GM23338 (cell line): ENCODE measurements around the gene EFHB. TPM values are rescaled to one million over a fixed set of nuclear protein-coding genes. Genes with fewer than 3 reads are reported as not detected.

Source experiments
- ATAC-seq: fragments of 200-7000 bp; cut with Tn5 transposase; 3 replicates; pipeline ENCODE4 v1.9.1; 2020
- DNase-seq: peaks from one replicate; pipeline ENCODE4 v3.0.0-alpha.2; 2015; ENCODE audit warnings: low spot score
- H2AFZ ChIP-seq: fragments of 200-600 bp; sonication (generic); 2 replicates; pipeline ENCODE4 v1.8.0; 2016; ENCODE audit warnings: antibody characterized with exemption, mild to moderate bottlenecking, moderate library complexity
- H3F3A ChIP-seq: fragments of 200-600 bp; sonication (generic); replicated peaks from 2 replicates; pipeline ENCODE4 v1.8.0; 2017; ENCODE audit warnings: antibody characterized with exemption, mixed run types, low read depth
- H3K27ac ChIP-seq: fragments of 200-600 bp; sonication (generic); 2 replicates; pipeline ENCODE4 v1.6.1; 2016; ENCODE audit warnings: low read depth
- H3K27me3 ChIP-seq: fragments of 200-600 bp; sonication (generic); 2 replicates; pipeline ENCODE4 v1.8.0; 2016; ENCODE audit warnings: mild to moderate bottlenecking, mixed run types, moderate library complexity; ENCODE audit not compliant: insufficient read depth
- H3K36me3 ChIP-seq: fragments of 200-600 bp; sonication (generic); 2 replicates; pipeline ENCODE4 v1.8.0; 2016; ENCODE audit warnings: mild to moderate bottlenecking; ENCODE audit not compliant: insufficient read depth
- H3K4me1 ChIP-seq: fragments of 200-600 bp; sonication (generic); 2 replicates; pipeline ENCODE4 v1.8.0; 2016; ENCODE audit warnings: mild to moderate bottlenecking, moderate library complexity; ENCODE audit not compliant: insufficient read depth
- H3K4me2 ChIP-seq: fragments of 200-600 bp; sonication (generic); 2 replicates; pipeline ENCODE4 v1.7.1; 2017; ENCODE audit warnings: mixed run types
- H3K4me3 ChIP-seq: fragments of 200-600 bp; sonication (generic); 2 replicates; pipeline ENCODE4 v1.6.1; 2016; ENCODE audit warnings: mixed run types
- H3K79me2 ChIP-seq: fragments of 200-600 bp; sonication (generic); replicated peaks from 2 replicates; pipeline ENCODE4 v1.8.0; 2017; ENCODE audit warnings: mild to moderate bottlenecking; ENCODE audit not compliant: insufficient read depth
- H3K9me2 ChIP-seq: fragments of 200-600 bp; sonication (generic); 2 replicates; pipeline ENCODE4 v1.8.0; 2017; ENCODE audit not compliant: insufficient read depth
- H4K20me1 ChIP-seq: fragments of 200-600 bp; sonication (generic); replicated peaks from 2 replicates; pipeline ENCODE4 v1.8.0; 2017; ENCODE audit warnings: mild to moderate bottlenecking; ENCODE audit not compliant: insufficient read depth
- H3K27ac Mint-ChIP-seq: 2 replicates; pipeline ENCODE4 v1.8.0; 2020; ENCODE audit warnings: inconsistent platforms, mild to moderate bottlenecking, moderate library complexity, mixed read lengths
- H3K27me3 Mint-ChIP-seq: 3 replicates; pipeline ENCODE4 v1.8.0; 2022; ENCODE audit warnings: low read depth, mild to moderate bottlenecking, moderate library complexity, mixed read lengths, inconsistent platforms; ENCODE audit not compliant: insufficient read depth, poor library complexity
- H3K36me3 Mint-ChIP-seq: 3 replicates; pipeline ENCODE4 v1.8.0; 2021; ENCODE audit warnings: low read depth, mild to moderate bottlenecking, inconsistent platforms, moderate library complexity, mixed read lengths
- H3K4me1 Mint-ChIP-seq: 3 replicates; pipeline ENCODE4 v1.8.0; 2020; ENCODE audit warnings: mild to moderate bottlenecking, inconsistent platforms, mixed read lengths
- H3K4me3 Mint-ChIP-seq: 3 replicates; pipeline ENCODE4 v1.8.0; 2021; ENCODE audit warnings: moderate library complexity, mild to moderate bottlenecking, inconsistent platforms, mixed read lengths
- H3K9me3 Mint-ChIP-seq: 3 replicates; pipeline ENCODE4 v1.8.0; 2020; ENCODE audit warnings: moderate library complexity, mild to moderate bottlenecking, inconsistent platforms, mixed read lengths
- CREB1 ChIP-seq: fragments of 250-450 bp; sonication (Bioruptor Pico); IDR thresholded peaks from 2 replicates; pipeline ENCODE4 v1.5.0; 2020; ENCODE audit warnings: low read depth, mild to moderate bottlenecking, moderate library complexity
- EZH2 ChIP-seq: fragments of 200-600 bp; sonication (generic); IDR thresholded peaks from one replicate; pipeline ENCODE4 v1.8.0; 2017; ENCODE audit warnings: antibody characterized with exemption, mild to moderate bottlenecking, low read depth; ENCODE audit not compliant: unreplicated experiment
- EZH2phosphoT487 ChIP-seq: fragments of 200-600 bp; sonication (generic); IDR thresholded peaks from one replicate; pipeline ENCODE4 v1.8.1; 2018; ENCODE audit warnings: antibody characterized with exemption; ENCODE audit not compliant: unreplicated experiment
- JUNB ChIP-seq: IDR thresholded peaks from one replicate; pipeline ENCODE4 v1.6.1; 2016; ENCODE audit warnings: antibody characterized with exemption; ENCODE audit not compliant: unreplicated experiment
- NANOG ChIP-seq: IDR thresholded peaks from 2 replicates; pipeline ENCODE4 v1.6.1; 2016; ENCODE audit warnings: antibody characterized with exemption, borderline replicate concordance
- POLR2AphosphoS5 ChIP-seq: IDR thresholded peaks from 2 replicates; pipeline ENCODE4 v1.6.1; 2016; ENCODE audit warnings: antibody characterized with exemption, low read depth
- STAT1 ChIP-seq: IDR thresholded peaks from one replicate; pipeline ENCODE4 v1.6.1; 2016; ENCODE audit warnings: antibody characterized with exemption; ENCODE audit not compliant: unreplicated experiment
- ZNF114 ChIP-seq: fragments of 250-450 bp; sonication (Bioruptor Pico); IDR thresholded peaks from 2 replicates; pipeline ENCODE4 v1.5.0; 2020; ENCODE audit warnings: mild to moderate bottlenecking, moderate library complexity
- ZNF331 ChIP-seq: fragments of 250-450 bp; sonication (Bioruptor Pico); IDR thresholded peaks from 2 replicates; pipeline ENCODE4 v1.5.0; 2020; ENCODE audit warnings: low read depth, mild to moderate bottlenecking, moderate library complexity
- polyA plus RNA-seq: library from polyadenylated mRNA; unstranded; fragments of >200 nt; fragmentation: Nextera tagmentation; extraction: Ambion mirVana; gene quantifications from 2 replicates; pipeline ENCODE4 v1.2.1, GENCODE V29; 2016
- total RNA-seq: library from RNA; depleted of rRNA; stranded (reverse); fragments of >200 nt; shearing (Covaris generic); gene quantifications from 2 replicates; pipeline ENCODE4 v1.2.3, GENCODE V29; 2014
- TF ChIP-seq, protein P1 (sequence below): fragments of 250-450 bp; sonication (Bioruptor Pico); IDR thresholded peaks from 2 replicates; pipeline ENCODE4 v1.5.0; 2020; ENCODE audit warnings: mild to moderate bottlenecking, moderate library complexity
- TF ChIP-seq, protein P2 (sequence below), 2 experiments: fragments of 200-600 bp in 1 of 2; sonication (generic) in 1 of 2; conservative IDR thresholded peaks; 2 replicates each; pipeline versions ENCODE4 v1.5.1 to v1.6.1; 2016 to 2017; ENCODE audit warnings: antibody characterized with exemption in 2 of 2, low read depth in 2 of 2, mild to moderate bottlenecking in 2 of 2, moderate library complexity in 1 of 2
- TF ChIP-seq, protein P3 (sequence below): IDR thresholded peaks from 2 replicates; pipeline ENCODE4 v1.6.1; 2016; ENCODE audit warnings: antibody characterized with exemption
- TF ChIP-seq, protein P4 (sequence below): IDR thresholded peaks from one replicate; pipeline ENCODE4 v1.6.1; 2018; ENCODE audit warnings: antibody characterized with exemption; ENCODE audit not compliant: unreplicated experiment

EFHB gene
- total and polyA plus RNA-seq, 2 experiments from 2014 or later: 0.35 to 0.68 TPM

DNA sequence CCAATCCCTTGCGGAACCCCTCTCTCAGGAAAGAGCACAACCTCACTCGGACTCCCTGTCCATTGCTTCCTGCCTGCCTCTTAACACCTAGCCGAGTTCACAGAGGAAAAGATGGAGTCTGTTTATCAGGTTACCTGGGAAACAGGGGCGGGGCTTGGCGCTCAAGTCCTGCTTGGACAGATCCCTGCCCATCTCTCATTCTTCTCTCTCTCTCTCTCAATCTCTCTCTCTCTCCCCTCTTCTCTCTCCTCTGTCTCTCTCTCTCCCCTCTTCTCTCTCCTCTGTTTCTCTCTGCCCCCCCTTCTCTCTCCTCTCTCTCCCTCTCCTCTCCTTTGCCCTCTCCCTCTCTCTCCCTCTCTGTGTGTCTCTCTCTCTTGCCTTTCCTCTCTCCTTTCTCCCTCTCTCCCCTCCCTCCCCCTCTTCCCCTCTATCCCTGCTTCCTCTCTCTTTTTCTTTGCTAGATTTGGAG is at the start of gene EFHB (continued):
- TF ChIP-seq ZNF114 (CRISPR knock-in tag): no peak
- TF ChIP-seq ZNF331: no peak

DNA sequence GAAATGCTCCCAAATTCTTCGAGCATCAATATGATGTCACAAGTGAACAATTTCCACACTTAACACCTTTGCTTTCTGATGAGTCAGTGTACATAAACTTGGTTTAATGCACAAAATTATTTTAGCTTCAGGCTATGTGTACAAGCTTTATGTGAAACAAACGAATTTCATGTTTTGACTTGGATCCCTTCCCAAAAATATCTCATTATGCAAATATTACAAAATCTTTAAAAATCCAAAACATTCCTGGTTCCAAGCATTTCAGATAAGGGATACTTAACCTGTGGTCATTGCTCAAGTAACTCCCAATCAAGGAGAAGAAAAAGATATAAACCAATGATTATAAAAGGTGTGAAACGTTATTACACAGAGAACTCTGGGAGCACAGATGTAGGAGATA is 38.0 kb upstream of the EFHB start:
- H3K27ac Mint-ChIP-seq: no peak overlapping the region
- Histone ChIP-seq H3K4me3 (no peak overlapping the region), H3K4me2 (no peak overlapping the region), H3K36me3 (peaks cover 31% of the 10 kb centered on the region), H3K79me2 (peaks cover 84% of the 10 kb centered on the region), H3K27me3 (no peaks in the 10 kb centered on the region), H3K9me2 (no peaks in the 10 kb centered on the region), H3K27ac (no peak overlapping the region), H3F3A (no peaks in the 10 kb centered on the region), H4K20me1 (peaks cover 42% of the 10 kb centered on the region), H2AFZ (no peak overlapping the region), H3K4me1 (0 out of 2 replicates have a peak, but pooled peaks cover 3% of the 10 kb centered on the region)
- H3K27me3 Mint-ChIP-seq: peaks cover 3% of the 10 kb centered on the region
- no peaks in the 10 kb centered on the region for H3K9me3 Mint-ChIP-seq
- no peak overlapping the region for H3K4me3 Mint-ChIP-seq
- no peak for TF ChIP-seq CREB1 (CRISPR knock-in tag)
- no peak for TF ChIP-seq ZNF331
- no peak for TF ChIP-seq STAT1
- no peak for TF ChIP-seq EZH2phosphoT487
- TF ChIP-seq ZNF114 (CRISPR knock-in tag): no peak
- no peak for TF ChIP-seq NANOG
- TF ChIP-seq, protein P1, sequence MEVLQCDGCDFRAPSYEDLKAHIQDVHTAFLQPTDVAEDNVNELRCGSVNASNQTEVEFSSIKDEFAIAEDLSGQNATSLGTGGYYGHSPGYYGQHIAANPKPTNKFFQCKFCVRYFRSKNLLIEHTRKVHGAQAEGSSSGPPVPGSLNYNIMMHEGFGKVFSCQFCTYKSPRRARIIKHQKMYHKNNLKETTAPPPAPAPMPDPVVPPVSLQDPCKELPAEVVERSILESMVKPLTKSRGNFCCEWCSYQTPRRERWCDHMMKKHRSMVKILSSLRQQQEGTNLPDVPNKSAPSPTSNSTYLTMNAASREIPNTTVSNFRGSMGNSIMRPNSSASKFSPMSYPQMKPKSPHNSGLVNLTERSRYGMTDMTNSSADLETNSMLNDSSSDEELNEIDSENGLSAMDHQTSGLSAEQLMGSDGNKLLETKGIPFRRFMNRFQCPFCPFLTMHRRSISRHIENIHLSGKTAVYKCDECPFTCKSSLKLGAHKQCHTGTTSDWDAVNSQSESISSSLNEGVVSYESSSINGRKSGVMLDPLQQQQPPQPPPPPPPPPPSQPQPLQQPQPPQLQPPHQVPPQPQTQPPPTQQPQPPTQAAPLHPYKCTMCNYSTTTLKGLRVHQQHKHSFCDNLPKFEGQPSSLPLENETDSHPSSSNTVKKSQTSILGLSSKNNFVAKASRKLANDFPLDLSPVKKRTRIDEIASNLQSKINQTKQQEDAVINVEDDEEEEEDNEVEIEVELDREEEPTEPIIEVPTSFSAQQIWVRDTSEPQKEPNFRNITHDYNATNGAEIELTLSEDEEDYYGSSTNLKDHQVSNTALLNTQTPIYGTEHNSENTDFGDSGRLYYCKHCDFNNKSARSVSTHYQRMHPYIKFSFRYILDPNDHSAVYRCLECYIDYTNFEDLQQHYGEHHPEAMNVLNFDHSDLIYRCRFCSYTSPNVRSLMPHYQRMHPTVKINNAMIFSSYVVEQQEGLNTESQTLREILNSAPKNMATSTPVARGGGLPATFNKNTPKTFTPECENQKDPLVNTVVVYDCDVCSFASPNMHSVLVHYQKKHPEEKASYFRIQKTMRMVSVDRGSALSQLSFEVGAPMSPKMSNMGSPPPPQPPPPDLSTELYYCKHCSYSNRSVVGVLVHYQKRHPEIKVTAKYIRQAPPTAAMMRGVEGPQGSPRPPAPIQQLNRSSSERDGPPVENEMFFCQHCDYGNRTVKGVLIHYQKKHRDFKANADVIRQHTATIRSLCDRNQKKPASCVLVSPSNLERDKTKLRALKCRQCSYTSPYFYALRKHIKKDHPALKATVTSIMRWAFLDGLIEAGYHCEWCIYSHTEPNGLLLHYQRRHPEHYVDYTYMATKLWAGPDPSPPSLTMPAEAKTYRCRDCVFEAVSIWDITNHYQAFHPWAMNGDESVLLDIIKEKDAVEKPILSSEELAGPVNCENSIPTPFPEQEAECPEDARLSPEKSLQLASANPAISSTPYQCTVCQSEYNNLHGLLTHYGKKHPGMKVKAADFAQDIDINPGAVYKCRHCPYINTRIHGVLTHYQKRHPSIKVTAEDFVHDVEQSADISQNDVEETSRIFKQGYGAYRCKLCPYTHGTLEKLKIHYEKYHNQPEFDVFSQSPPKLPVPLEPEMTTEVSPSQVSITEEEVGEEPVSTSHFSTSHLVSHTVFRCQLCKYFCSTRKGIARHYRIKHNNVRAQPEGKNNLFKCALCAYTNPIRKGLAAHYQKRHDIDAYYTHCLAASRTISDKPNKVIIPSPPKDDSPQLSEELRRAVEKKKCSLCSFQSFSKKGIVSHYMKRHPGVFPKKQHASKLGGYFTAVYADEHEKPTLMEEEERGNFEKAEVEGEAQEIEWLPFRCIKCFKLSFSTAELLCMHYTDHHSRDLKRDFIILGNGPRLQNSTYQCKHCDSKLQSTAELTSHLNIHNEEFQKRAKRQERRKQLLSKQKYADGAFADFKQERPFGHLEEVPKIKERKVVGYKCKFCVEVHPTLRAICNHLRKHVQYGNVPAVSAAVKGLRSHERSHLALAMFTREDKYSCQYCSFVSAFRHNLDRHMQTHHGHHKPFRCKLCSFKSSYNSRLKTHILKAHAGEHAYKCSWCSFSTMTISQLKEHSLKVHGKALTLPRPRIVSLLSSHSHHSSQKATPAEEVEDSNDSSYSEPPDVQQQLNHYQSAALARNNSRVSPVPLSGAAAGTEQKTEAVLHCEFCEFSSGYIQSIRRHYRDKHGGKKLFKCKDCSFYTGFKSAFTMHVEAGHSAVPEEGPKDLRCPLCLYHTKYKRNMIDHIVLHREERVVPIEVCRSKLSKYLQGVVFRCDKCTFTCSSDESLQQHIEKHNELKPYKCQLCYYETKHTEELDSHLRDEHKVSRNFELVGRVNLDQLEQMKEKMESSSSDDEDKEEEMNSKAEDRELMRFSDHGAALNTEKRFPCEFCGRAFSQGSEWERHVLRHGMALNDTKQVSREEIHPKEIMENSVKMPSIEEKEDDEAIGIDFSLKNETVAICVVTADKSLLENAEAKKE (CRISPR knock-in tag): no peak
- TF ChIP-seq, protein P2, sequence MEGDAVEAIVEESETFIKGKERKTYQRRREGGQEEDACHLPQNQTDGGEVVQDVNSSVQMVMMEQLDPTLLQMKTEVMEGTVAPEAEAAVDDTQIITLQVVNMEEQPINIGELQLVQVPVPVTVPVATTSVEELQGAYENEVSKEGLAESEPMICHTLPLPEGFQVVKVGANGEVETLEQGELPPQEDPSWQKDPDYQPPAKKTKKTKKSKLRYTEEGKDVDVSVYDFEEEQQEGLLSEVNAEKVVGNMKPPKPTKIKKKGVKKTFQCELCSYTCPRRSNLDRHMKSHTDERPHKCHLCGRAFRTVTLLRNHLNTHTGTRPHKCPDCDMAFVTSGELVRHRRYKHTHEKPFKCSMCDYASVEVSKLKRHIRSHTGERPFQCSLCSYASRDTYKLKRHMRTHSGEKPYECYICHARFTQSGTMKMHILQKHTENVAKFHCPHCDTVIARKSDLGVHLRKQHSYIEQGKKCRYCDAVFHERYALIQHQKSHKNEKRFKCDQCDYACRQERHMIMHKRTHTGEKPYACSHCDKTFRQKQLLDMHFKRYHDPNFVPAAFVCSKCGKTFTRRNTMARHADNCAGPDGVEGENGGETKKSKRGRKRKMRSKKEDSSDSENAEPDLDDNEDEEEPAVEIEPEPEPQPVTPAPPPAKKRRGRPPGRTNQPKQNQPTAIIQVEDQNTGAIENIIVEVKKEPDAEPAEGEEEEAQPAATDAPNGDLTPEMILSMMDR (conservative IDR thresholded peaks at IDR 0.05; ENCODE audit: low read depth in 2 of 2): no peak
- TF ChIP-seq, protein P3, sequence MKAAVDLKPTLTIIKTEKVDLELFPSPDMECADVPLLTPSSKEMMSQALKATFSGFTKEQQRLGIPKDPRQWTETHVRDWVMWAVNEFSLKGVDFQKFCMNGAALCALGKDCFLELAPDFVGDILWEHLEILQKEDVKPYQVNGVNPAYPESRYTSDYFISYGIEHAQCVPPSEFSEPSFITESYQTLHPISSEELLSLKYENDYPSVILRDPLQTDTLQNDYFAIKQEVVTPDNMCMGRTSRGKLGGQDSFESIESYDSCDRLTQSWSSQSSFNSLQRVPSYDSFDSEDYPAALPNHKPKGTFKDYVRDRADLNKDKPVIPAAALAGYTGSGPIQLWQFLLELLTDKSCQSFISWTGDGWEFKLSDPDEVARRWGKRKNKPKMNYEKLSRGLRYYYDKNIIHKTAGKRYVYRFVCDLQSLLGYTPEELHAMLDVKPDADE: no peak
- no peak for TF ChIP-seq EZH2
- TF ChIP-seq POLR2AphosphoS5: no peak
- TF ChIP-seq, protein P4, sequence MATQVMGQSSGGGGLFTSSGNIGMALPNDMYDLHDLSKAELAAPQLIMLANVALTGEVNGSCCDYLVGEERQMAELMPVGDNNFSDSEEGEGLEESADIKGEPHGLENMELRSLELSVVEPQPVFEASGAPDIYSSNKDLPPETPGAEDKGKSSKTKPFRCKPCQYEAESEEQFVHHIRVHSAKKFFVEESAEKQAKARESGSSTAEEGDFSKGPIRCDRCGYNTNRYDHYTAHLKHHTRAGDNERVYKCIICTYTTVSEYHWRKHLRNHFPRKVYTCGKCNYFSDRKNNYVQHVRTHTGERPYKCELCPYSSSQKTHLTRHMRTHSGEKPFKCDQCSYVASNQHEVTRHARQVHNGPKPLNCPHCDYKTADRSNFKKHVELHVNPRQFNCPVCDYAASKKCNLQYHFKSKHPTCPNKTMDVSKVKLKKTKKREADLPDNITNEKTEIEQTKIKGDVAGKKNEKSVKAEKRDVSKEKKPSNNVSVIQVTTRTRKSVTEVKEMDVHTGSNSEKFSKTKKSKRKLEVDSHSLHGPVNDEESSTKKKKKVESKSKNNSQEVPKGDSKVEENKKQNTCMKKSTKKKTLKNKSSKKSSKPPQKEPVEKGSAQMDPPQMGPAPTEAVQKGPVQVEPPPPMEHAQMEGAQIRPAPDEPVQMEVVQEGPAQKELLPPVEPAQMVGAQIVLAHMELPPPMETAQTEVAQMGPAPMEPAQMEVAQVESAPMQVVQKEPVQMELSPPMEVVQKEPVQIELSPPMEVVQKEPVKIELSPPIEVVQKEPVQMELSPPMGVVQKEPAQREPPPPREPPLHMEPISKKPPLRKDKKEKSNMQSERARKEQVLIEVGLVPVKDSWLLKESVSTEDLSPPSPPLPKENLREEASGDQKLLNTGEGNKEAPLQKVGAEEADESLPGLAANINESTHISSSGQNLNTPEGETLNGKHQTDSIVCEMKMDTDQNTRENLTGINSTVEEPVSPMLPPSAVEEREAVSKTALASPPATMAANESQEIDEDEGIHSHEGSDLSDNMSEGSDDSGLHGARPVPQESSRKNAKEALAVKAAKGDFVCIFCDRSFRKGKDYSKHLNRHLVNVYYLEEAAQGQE: no peak
- no peak for TF ChIP-seq JUNB
- H3K4me1 Mint-ChIP-seq: peaks cover 3% of the 10 kb centered on the region; the same call in 1 of the 3 replicates
- peaks cover 54% of the 10 kb centered on the region for H3K36me3 Mint-ChIP-seq
- ATAC-seq (no peak), DNase-seq (no peak)
